Activated CD8-positive, alpha-beta T cell treated with anti-CD3 and anti-CD28 coated beads for 36 hours (primary cell): ENCODE results near the gene WDR3. TPM values are rescaled to one million over a fixed set of nuclear protein-coding genes. Genes with fewer than 3 reads are reported as not detected.

Source experiments
- ATAC-seq: fragments of 200-7000 bp; cut with Tn5 transposase; one replicate; pipeline ENCODE4 v1.10.0; 2021; ENCODE audit warnings: mild to moderate bottlenecking, moderate library complexity
- CTCF ChIA-PET: fragments of 350-600 bp; sonication (Branson Sonifier 250); formaldehyde crosslinking; loops from one replicate; lab custom pipeline; 2021; ENCODE audit warnings: antibody characterized with exemption; lab: Charles Lee
- POLR2A ChIA-PET: fragments of 350-600 bp; sonication (Branson Sonifier 250); formaldehyde crosslinking; loops from one replicate; lab custom pipeline; 2021; ENCODE audit warnings: antibody characterized with exemption; lab: Charles Lee
- DNase-seq: peaks from one replicate; pipeline ENCODE4 v3.0.0-alpha.2; 2020
- H3K27ac Mint-ChIP-seq: one replicate; pipeline ENCODE4 v1.8.0; 2021; ENCODE audit warnings: mild to moderate bottlenecking, mixed read lengths
- H3K27me3 Mint-ChIP-seq: one replicate; pipeline ENCODE4 v1.8.0; 2021; ENCODE audit warnings: mixed read lengths
- H3K36me3 Mint-ChIP-seq: one replicate; pipeline ENCODE4 v1.8.0; 2021; ENCODE audit warnings: low read depth, mixed read lengths
- H3K4me1 Mint-ChIP-seq: one replicate; pipeline ENCODE4 v1.8.0; 2021; ENCODE audit warnings: low read depth, mixed read lengths
- H3K4me3 Mint-ChIP-seq: one replicate; pipeline ENCODE4 v1.8.0; 2021; ENCODE audit warnings: mild to moderate bottlenecking, moderate library complexity, mixed read lengths
- H3K9me3 Mint-ChIP-seq: one replicate; pipeline ENCODE4 v1.8.0; 2021; ENCODE audit warnings: mixed read lengths
- CTCF ChIP-seq: fragments of 200-600 bp; IDR thresholded peaks from one replicate; pipeline ENCODE4 v1.8.0; 2022; ENCODE audit warnings: antibody characterized with exemption, mild to moderate bottlenecking
- intact Hi-C: fragments of 100-400 bp; cut with micrococcal nuclease; formaldehyde crosslinking; loops from one replicate; pipeline ENCODE4 v1.10.0; 2022
- total RNA-seq, 2 experiments: library from RNA; stranded (reverse); gene quantifications; one replicate each; pipeline ENCODE4 v1.2.3, GENCODE V29; 2021

Gene WDR3
- total RNA-seq, 2 experiments from 2014 or later: 61.6 to 63.0 TPM

- no peak overlapping the region for H3K27ac Mint-ChIP-seq
- H3K27me3 Mint-ChIP-seq: no peaks in the 10 kb centered on the region
- H3K9me3 Mint-ChIP-seq: no peaks in the 10 kb centered on the region
- peaks cover 39% of the 10 kb centered on the region for H3K36me3 Mint-ChIP-seq
- no peak overlapping the region for H3K4me3 Mint-ChIP-seq
- DNase-seq (no peak), ATAC-seq (no peak)
- TF ChIP-seq CTCF: no peak
- intact Hi-C loops: no loop called here
- H3K4me1 Mint-ChIP-seq: no peaks in the 10 kb centered on the region
- ChIA-PET POLR2A (no interaction called here), CTCF (interaction anchor here (1.6 kb wide), 1 partner anchor 15 kb away, joined by 3 read pairs; no protein-coding TSS in a partner anchor)
Observed at GRCh38 chr1:117902944-117903343, 26.6 kb upstream of the WDR3 start.

- CTCF ChIA-PET: interaction anchor here (6.2 kb wide), 1 partner anchor 9 kb away, joined by 32 read pairs; no protein-coding TSS in a partner anchor
- Mint-ChIP-seq H3K27me3 (no peaks in the 10 kb centered on the region), H3K27ac (no peak overlapping the region), H3K4me1 (no peaks in the 10 kb centered on the region), H3K9me3 (no peaks in the 10 kb centered on the region), H3K4me3 (no peak overlapping the region), H3K36me3 (peaks cover 36% of the 10 kb centered on the region)
- DNase-seq (no peak), ATAC-seq (no peak)
- POLR2A ChIA-PET: no interaction called here
- intact Hi-C loops: no loop called here
- no peak for TF ChIP-seq CTCF
Observed at GRCh38 chr1:117904485-117904884, 25.1 kb upstream of the WDR3 start.

- ChIA-PET POLR2A (no interaction called here), CTCF (interaction anchor here (6.2 kb wide), 1 partner anchor 10 kb away, joined by 32 read pairs; no protein-coding TSS in a partner anchor)
- Mint-ChIP-seq H3K4me3 (no peak overlapping the region), H3K4me1 (no peaks in the 10 kb centered on the region), H3K9me3 (no peaks in the 10 kb centered on the region), H3K36me3 (peaks cover 38% of the 10 kb centered on the region), H3K27me3 (no peaks in the 10 kb centered on the region), H3K27ac (no peak overlapping the region)
- TF ChIP-seq CTCF: no peak
- DNase-seq (no peak), ATAC-seq (no peak)
- intact Hi-C loops: no loop called here
Observed at GRCh38 chr1:117905019-117905418, 24.5 kb upstream of the WDR3 start.

GRCh38 chr1:117911051-117911450 lies 18.5 kb upstream of the WDR3 start:
- H3K4me1 Mint-ChIP-seq: peaks cover 4% of the 10 kb centered on the region
- no peaks in the 10 kb centered on the region for H3K27me3 Mint-ChIP-seq
- POLR2A ChIA-PET: no interaction called here

GRCh38 chr1:117919376-117919775 lies 10.2 kb upstream of the WDR3 start:
- Mint-ChIP-seq H3K4me1 (no peaks in the 10 kb centered on the region), H3K27ac (no peak overlapping the region), H3K9me3 (no peaks in the 10 kb centered on the region), H3K4me3 (no peak overlapping the region), H3K36me3 (peaks cover 42% of the 10 kb centered on the region), H3K27me3 (no peaks in the 10 kb centered on the region)
- ChIA-PET CTCF (no interaction called here), POLR2A (no interaction called here)
- ATAC-seq (no peak), DNase-seq (no peak)
- intact Hi-C loops: no loop called here
- TF ChIP-seq CTCF: no peak

More at GRCh38 chr1:117911051-117911450, 18.5 kb upstream of the WDR3 start:
- no peak for ATAC-seq
- intact Hi-C loops: no loop called here
- no peak for DNase-seq
- Mint-ChIP-seq H3K36me3 (peaks cover 38% of the 10 kb centered on the region), H3K9me3 (no peaks in the 10 kb centered on the region), H3K4me3 (no peak overlapping the region), H3K27ac (no peak overlapping the region)
- TF ChIP-seq CTCF: no peak
- CTCF ChIA-PET: interaction anchor here (0.6 kb wide), 1 partner anchor 141 kb away, joined by 3 read pairs; no protein-coding TSS in a partner anchor
